ENCODE measurements around the gene RETNLB. TPM values are rescaled to one million over a fixed set of nuclear protein-coding genes. Genes with fewer than 3 reads are reported as not detected.

The RETNLB gene
- total RNA-seq, 4 donors from 2014 or later: not detected

DNA sequence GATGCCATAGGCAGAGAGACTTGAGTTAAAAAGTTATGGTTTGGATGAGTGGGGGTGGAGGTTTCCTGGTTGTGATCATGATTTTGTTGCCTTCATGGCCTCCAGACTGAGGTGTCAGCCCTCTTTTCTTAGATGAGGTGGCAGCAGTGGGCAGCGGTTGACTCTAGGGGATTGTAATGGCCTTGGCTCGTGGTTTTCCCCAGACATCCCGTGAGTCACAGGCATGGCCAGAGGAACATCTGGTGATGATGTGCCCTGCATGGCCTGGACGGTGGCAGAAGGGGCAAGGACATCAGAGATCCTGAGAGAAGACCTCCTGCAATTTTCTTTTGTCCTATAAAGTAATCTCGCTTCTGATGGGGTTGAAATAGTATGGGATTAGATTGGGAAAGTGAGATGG, 12.4 kb downstream of the RETNLB start:
- TF ChIP-seq, protein P1, sequence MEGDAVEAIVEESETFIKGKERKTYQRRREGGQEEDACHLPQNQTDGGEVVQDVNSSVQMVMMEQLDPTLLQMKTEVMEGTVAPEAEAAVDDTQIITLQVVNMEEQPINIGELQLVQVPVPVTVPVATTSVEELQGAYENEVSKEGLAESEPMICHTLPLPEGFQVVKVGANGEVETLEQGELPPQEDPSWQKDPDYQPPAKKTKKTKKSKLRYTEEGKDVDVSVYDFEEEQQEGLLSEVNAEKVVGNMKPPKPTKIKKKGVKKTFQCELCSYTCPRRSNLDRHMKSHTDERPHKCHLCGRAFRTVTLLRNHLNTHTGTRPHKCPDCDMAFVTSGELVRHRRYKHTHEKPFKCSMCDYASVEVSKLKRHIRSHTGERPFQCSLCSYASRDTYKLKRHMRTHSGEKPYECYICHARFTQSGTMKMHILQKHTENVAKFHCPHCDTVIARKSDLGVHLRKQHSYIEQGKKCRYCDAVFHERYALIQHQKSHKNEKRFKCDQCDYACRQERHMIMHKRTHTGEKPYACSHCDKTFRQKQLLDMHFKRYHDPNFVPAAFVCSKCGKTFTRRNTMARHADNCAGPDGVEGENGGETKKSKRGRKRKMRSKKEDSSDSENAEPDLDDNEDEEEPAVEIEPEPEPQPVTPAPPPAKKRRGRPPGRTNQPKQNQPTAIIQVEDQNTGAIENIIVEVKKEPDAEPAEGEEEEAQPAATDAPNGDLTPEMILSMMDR (IDR thresholded peaks at IDR 0.05): no peak
- TF ChIP-seq POLR2A (IDR thresholded peaks at IDR 0.05): no peak
- H3K9me3 ChIP-seq: no peaks in the 10 kb centered on the region
- no peak overlapping the region for H3K4me3 ChIP-seq (replicated peaks in 1 of 3)
- intact Hi-C loops (cut with DNase I): no loop called here
- no peaks in the 10 kb centered on the region for H3K27me3 ChIP-seq
- no peaks in the 10 kb centered on the region for H3K4me1 ChIP-seq
- DNase-seq: no peak
- no peak overlapping the region for H3K27ac ChIP-seq
- WGBS, 2 donors: 85 to 91% methylated on average over 5 of the region's 5 CpGs
- no peaks in the 10 kb centered on the region for H3K36me3 ChIP-seq

DNA sequence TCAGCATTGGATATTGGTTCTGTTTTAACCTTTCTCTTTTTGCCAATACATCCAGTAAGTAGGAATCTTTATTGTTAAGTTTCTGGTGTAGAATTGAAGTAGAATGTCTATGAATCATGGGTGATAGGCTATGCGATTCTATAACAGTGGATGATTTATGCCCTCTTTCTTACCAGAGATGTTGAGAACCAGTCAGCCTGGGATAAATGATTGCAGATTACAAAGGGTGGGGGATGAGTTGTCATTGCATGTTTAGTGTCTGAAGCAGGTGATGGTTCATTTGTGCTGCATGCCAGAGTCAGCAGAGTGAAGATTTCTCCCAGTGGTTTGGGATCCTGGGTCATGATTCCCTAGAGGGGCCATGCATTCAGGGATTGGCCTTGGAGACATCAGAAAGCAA, 14.3 kb downstream of the RETNLB start:
- no peaks in the 10 kb centered on the region for H3K36me3 ChIP-seq
- no peak overlapping the region for H3K4me3 ChIP-seq (replicated peaks in 1 of 3)
- DNase-seq: no peak
- WGBS, 2 donors: 87 to 95% methylated on average over 1 of the region's 1 CpG
- no peaks in the 10 kb centered on the region for H3K27me3 ChIP-seq
- no peak for TF ChIP-seq POLR2A (IDR thresholded peaks at IDR 0.05)
- TF ChIP-seq, protein P1 (IDR thresholded peaks at IDR 0.05): no peak
- H3K4me1 ChIP-seq: no peaks in the 10 kb centered on the region
- H3K9me3 ChIP-seq: no peaks in the 10 kb centered on the region
- intact Hi-C loops (cut with DNase I): no loop called here
- no peak overlapping the region for H3K27ac ChIP-seq

DNA sequence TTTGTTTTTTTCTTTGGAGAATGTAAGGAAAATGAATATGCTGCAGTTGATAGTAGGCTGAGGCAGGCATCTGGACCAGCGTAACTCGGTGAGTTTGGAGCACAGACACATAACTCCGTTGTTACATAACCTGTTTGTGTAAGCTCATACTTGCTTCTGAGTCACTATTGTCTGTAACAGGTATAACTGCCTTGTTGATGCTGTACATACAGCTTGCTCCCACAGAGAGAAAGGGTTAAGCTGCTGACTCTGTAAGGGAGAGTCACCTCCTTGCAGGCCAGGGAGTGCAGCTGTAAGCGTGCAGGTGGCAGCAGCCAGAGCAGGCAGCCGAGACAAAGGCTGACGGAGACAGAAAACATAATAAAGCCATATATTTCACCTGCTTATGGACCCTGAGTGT, 20.4 kb downstream of the RETNLB start:
- intact Hi-C loops (cut with DNase I): no loop called here
- no peak for TF ChIP-seq POLR2A (IDR thresholded peaks at IDR 0.05)
- TF ChIP-seq, protein P1 (IDR thresholded peaks at IDR 0.05): no peak
- Histone ChIP-seq H3K27ac (no peak overlapping the region), H3K9me3 (no peaks in the 10 kb centered on the region), H3K4me3 (replicated peaks in 1 of 3) (no peak overlapping the region), H3K27me3 (no peaks in the 10 kb centered on the region), H3K4me1 (no peaks in the 10 kb centered on the region), H3K36me3 (no peaks in the 10 kb centered on the region)
- DNase-seq: no peak
- 74 to 85% methylated on average over 6 of the region's 6 CpGs for WGBS, 2 donors

DNA sequence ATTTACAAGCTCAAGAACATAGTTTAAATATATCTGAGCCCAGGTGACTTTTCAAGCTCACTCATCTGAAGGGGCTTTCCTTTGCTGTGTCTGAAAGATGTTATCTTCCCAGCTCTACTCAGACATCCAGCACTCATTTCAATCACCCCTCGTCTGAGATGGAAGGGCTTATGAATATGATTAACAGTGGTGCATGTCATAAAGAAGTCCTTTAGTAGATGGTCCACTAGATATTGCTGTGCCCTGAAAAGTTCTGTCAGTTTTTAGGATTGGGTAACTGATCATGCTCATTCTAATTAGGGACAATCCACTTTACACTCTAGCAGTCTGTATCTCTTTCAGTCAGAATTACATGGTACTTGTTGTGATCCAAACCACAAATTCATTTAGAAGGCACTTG, 28.3 kb downstream of the RETNLB start:
- H3K27ac ChIP-seq: no peak overlapping the region
- no peaks in the 10 kb centered on the region for H3K36me3 ChIP-seq
- no peaks in the 10 kb centered on the region for H3K27me3 ChIP-seq
- TF ChIP-seq, protein P1 (IDR thresholded peaks at IDR 0.05): no peak
- TF ChIP-seq POLR2A (IDR thresholded peaks at IDR 0.05): no peak
- intact Hi-C loops (cut with DNase I): no loop called here
- H3K9me3 ChIP-seq: no peaks in the 10 kb centered on the region
- no peak for DNase-seq
- H3K4me1 ChIP-seq: no peaks in the 10 kb centered on the region
- H3K4me3 ChIP-seq (replicated peaks in 1 of 3): no peak overlapping the region
- WGBS, 2 donors: 34 to 63% methylated on average over 1 of the region's 1 CpG

DNA sequence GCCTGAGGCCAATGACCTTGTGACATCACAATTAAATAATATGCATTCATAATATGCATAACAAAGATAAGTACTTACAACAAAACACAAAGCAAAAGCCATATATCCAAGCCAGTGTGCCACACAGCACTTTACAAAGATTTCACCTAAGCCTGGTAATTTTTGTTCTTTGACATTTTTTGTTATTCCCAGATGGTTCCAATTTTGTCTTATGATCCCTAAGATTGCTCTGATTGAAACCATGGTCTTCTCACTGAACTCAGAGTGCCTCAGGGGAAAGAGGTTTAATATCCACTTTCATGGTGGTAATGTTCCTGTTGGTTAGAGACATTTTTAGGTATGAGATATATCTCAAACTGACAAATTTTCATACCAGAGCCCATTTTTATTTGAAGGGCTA, 29.1 kb downstream of the RETNLB start:
- no peak overlapping the region for H3K27ac ChIP-seq
- intact Hi-C loops (cut with DNase I): no loop called here
- H3K9me3 ChIP-seq: no peaks in the 10 kb centered on the region
- TF ChIP-seq, protein P1 (IDR thresholded peaks at IDR 0.05): no peak
- no peak for TF ChIP-seq POLR2A (IDR thresholded peaks at IDR 0.05)
- H3K36me3 ChIP-seq: no peaks in the 10 kb centered on the region
- no peaks in the 10 kb centered on the region for H3K27me3 ChIP-seq
- DNase-seq: no peak
- no peak overlapping the region for H3K4me3 ChIP-seq (replicated peaks in 1 of 3)
- H3K4me1 ChIP-seq: no peaks in the 10 kb centered on the region

Data from thyroid gland (tissue), 4 donors.